HUES64 (cell line): ENCODE data around the gene CRABP2.
A peak's percentile ranks its signal among the peaks of the same experiment; 100 is the strongest.

Source experiments
- H3K27ac ChIP-seq: 2 replicates; pipeline ENCODE4 v1.7.0; 2013; ENCODE audit warnings: low read depth, low read length, inconsistent platforms
- H3K27me3 ChIP-seq: 2 replicates; pipeline ENCODE4 v1.6.1; 2013; ENCODE audit warnings: mild to moderate bottlenecking, low read length; ENCODE audit not compliant: insufficient read depth
- H3K36me3 ChIP-seq: 2 replicates; pipeline ENCODE4 v1.6.1; 2013; ENCODE audit warnings: mild to moderate bottlenecking, low read length; ENCODE audit not compliant: insufficient read depth
- H3K4me1 ChIP-seq: 2 replicates; pipeline ENCODE4 v1.6.1; 2013; ENCODE audit warnings: mild to moderate bottlenecking, low read length, moderate library complexity; ENCODE audit not compliant: insufficient read depth
- H3K4me3 ChIP-seq: 2 replicates; pipeline ENCODE4 v1.5.1; 2013; ENCODE audit warnings: mild to moderate bottlenecking, low read length, moderate library complexity
- H3K9ac ChIP-seq: 2 replicates; pipeline ENCODE4 v1.6.1; 2013; ENCODE audit warnings: mild to moderate bottlenecking, low read depth, low read length
- H3K9me3 ChIP-seq: 2 replicates; pipeline ENCODE4 v1.6.1; 2013; ENCODE audit warnings: low read depth, low read length; ENCODE audit not compliant: insufficient read depth
- WGBS: fragments of 150-250, 120-280 bp; methylation state at CpG from one replicate; pipeline ENCODE4 v1.1.7; 2013; ENCODE audit warnings: missing lambda C conversion rate; 5-methylcytosine and 5-hydroxymethylcytosine counted together

Gene CRABP2

GRCh38 chr1:156740741-156741480 is 35.5 kb upstream of the CRABP2 start, which contains the start of gene MRPL24:
Gene MRPL24, minus strand, starts transcription at chr1:156741088. Its CDS starts 2,384 bp downstream, at chr1:156738704.
- WGBS = under 1% methylated on average over 38 of the region's 38 CpGs

GRCh38 chr1:156740237-156740740 is 34.9 kb upstream of the CRABP2 start:
- 27% methylated on average over 6 of the region's 7 CpGs for WGBS
- Histone ChIP-seq H3K27ac (peak overlapping the region; percentile 72), H3K27me3 (no peaks in the 10 kb centered on the region), H3K4me3 (peak overlapping the region; percentile 83), H3K4me1 (peaks cover 19% of the 10 kb centered on the region), H3K9ac (peak overlapping the region; percentile 82), H3K36me3 (peaks cover 62% of the 10 kb centered on the region), H3K9me3 (no peaks in the 10 kb centered on the region)

More at GRCh38 chr1:156740741-156741480, 35.5 kb upstream of the CRABP2 start, which contains the start of gene MRPL24:
- Histone ChIP-seq H3K4me1 (peaks cover 25% of the 10 kb centered on the region), H3K9me3 (no peaks in the 10 kb centered on the region), H3K9ac (peak within 1 kb of the TSS; percentile 82), H3K36me3 (peaks cover 63% of the 10 kb centered on the region), H3K27ac (peak within 1 kb of the TSS; percentile 83), H3K27me3 (no peaks in the 10 kb centered on the region), H3K4me3 (peak within 1 kb of the TSS; percentile 83)

- H3K36me3 ChIP-seq = peaks cover 56% of the 10 kb centered on the region
- H3K9me3 ChIP-seq = no peaks in the 10 kb centered on the region
- no peak overlapping the region for H3K9ac ChIP-seq
- no peak overlapping the region for H3K4me3 ChIP-seq
- H3K4me1 ChIP-seq = peaks cover 16% of the 10 kb centered on the region
- no peak overlapping the region for H3K27ac ChIP-seq
- 94% methylated on average over 2 of the region's 2 CpGs for WGBS
- no peaks in the 10 kb centered on the region for H3K27me3 ChIP-seq
These were observed 33.5 kb upstream of the CRABP2 start for GRCh38 chr1:156738916-156739315.

DNA sequence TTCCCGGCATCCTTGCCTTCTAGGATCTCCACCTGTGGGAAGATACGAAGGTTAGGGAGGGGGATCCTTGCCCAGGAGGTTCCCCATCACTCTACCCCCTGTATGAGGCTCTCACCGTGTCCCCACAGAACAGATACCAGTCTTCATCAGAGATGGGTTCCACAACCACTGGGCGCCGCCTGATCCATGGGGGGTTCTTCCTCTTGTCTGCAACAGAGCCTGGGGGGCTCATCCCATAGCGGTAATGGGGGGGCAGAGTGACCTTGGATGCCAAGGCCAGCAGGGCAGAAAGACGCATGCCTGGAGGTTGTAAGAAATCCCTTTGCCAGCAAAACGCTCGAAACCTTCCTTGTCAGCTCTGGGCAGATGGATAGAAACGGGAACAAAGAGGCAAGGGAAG is 33.0 kb upstream of the CRABP2 start:
- Histone ChIP-seq H3K4me1 (peaks cover 16% of the 10 kb centered on the region), H3K27ac (no peak overlapping the region), H3K27me3 (no peaks in the 10 kb centered on the region), H3K9me3 (no peaks in the 10 kb centered on the region), H3K4me3 (no peak overlapping the region), H3K36me3 (peaks cover 56% of the 10 kb centered on the region), H3K9ac (no peak overlapping the region)
- WGBS = 94% methylated on average over 9 of the region's 10 CpGs

DNA sequence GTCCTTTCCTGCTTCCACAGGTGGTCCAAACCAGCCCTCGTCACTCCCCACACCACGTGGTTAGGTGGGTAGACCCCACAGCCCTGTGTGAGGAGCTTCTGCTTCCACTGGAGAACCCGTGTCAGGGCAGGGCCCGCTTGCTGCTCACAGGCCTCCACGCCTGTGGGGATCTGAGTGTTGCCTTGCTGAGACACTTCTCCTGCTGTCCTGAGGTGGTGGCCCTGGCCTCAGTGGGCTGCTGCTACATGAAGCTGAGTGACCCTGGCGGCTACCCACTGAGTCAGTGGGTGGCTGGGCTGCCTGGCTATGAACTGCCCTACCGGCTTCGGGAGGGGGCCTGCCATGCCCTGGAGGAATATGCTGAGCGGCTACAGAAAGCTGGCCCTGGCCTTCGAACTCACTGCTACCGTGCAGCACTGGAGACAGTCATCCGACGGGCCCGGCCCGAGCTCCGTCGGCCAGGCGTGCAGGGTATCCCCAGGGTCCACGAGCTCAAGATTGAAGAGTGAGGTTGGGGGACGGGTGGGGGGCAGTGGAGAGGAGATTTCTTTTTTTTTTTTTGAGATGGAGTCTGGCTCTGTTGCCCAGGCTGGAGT is 28.7 kb upstream of the CRABP2 start:
- Histone ChIP-seq H3K4me3 (no peak overlapping the region), H3K27ac (no peak overlapping the region), H3K36me3 (peaks cover 43% of the 10 kb centered on the region), H3K9me3 (no peaks in the 10 kb centered on the region), H3K9ac (no peak overlapping the region), H3K27me3 (no peaks in the 10 kb centered on the region), H3K4me1 (no peaks in the 10 kb centered on the region)
- WGBS = 95% methylated on average over 20 of the region's 20 CpGs

- 4% methylated on average over 54 of the region's 57 CpGs for WGBS
- H3K27me3 ChIP-seq = no peaks in the 10 kb centered on the region
- peak within 1 kb of the TSS; percentile 81 for H3K27ac ChIP-seq
- peaks cover 17% of the 10 kb centered on the region; the same call in 1 of the 2 replicates for H3K4me1 ChIP-seq
- no peaks in the 10 kb centered on the region for H3K9me3 ChIP-seq
- peak within 1 kb of the TSS; percentile 71 for H3K4me3 ChIP-seq
- peaks cover 27% of the 10 kb centered on the region for H3K36me3 ChIP-seq
- H3K9ac ChIP-seq = peak within 1 kb of the TSS; percentile 71
These were observed 23.4 kb upstream of the CRABP2 start, which contains the start of gene ISG20L2 for GRCh38 chr1:156728599-156729462. Gene ISG20L2, minus strand, starts transcription at chr1:156728766. Its CDS starts 1,114 bp downstream, at chr1:156727652.

GRCh38 chr1:156727926-156728598 is 22.7 kb upstream of the CRABP2 start, which contains the start of gene METTL25B:
Gene METTL25B, plus strand, starts transcription at chr1:156728469. Its CDS starts 636 bp downstream, at chr1:156729105.
- Histone ChIP-seq H3K27me3 (no peaks in the 10 kb centered on the region), H3K9ac (peak within 1 kb of the TSS; percentile 71), H3K4me3 (peak within 1 kb of the TSS; percentile 71), H3K36me3 (peaks cover 30% of the 10 kb centered on the region), H3K9me3 (no peaks in the 10 kb centered on the region), H3K27ac (peak within 1 kb of the TSS; percentile 81), H3K4me1 (peaks cover 17% of the 10 kb centered on the region; the same call in 1 of the 2 replicates)
- under 1% methylated on average over 44 of the region's 46 CpGs for WGBS

- Histone ChIP-seq H3K36me3 (peaks cover 35% of the 10 kb centered on the region), H3K9me3 (no peaks in the 10 kb centered on the region), H3K9ac (peak overlapping the region; percentile 71), H3K27ac (no peak overlapping the region), H3K27me3 (no peaks in the 10 kb centered on the region), H3K4me3 (peak overlapping the region; percentile 71), H3K4me1 (peaks cover 17% of the 10 kb centered on the region; the same call in 1 of the 2 replicates)
- WGBS = 66% methylated on average over 7 of the region's 7 CpGs
These were observed 22.1 kb upstream of the CRABP2 start for GRCh38 chr1:156727492-156727891.

DNA sequence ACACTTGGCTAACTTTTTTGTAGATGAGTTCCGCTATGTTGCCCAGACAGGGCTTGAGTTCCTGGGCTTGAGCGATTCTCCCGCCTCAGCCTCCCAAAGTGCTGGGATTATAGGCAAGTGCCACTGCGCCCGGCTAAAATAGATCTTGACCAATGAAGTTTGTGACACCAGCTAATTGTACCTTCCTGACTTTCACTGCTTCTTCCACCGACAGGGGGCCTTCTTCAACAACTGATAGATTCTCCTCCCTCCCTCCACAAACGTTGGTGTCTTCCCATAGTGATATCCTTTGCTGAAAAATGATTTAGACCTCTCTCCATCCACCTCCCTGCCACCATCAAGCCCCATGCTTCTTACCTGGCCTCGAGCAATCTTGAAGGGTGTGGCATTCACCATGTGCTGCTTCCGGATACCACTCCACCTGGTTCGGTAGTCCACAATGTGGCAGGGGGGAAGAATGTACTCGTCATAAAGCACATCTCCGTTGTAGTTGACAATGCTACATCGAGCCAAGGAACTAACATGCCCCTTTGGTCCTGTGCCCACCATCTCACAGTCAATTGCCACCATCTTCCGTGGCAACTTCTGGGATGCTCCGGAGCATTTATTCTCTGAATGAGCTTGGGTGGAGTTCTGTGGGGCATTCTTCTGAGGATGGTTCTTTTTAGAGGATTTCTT is 21.3 kb upstream of the CRABP2 start:
- H3K9me3 ChIP-seq = no peaks in the 10 kb centered on the region
- no peak overlapping the region for H3K9ac ChIP-seq
- WGBS = 59% methylated on average over 15 of the region's 15 CpGs
- peaks cover 17% of the 10 kb centered on the region; the same call in 1 of the 2 replicates for H3K4me1 ChIP-seq
- H3K4me3 ChIP-seq = peak overlapping the region; percentile 71
- H3K36me3 ChIP-seq = peaks cover 35% of the 10 kb centered on the region
- no peaks in the 10 kb centered on the region for H3K27me3 ChIP-seq
- H3K27ac ChIP-seq = no peak overlapping the region
